ENCODE results near the gene LIMS2.

LIMS2 gene

DNA sequence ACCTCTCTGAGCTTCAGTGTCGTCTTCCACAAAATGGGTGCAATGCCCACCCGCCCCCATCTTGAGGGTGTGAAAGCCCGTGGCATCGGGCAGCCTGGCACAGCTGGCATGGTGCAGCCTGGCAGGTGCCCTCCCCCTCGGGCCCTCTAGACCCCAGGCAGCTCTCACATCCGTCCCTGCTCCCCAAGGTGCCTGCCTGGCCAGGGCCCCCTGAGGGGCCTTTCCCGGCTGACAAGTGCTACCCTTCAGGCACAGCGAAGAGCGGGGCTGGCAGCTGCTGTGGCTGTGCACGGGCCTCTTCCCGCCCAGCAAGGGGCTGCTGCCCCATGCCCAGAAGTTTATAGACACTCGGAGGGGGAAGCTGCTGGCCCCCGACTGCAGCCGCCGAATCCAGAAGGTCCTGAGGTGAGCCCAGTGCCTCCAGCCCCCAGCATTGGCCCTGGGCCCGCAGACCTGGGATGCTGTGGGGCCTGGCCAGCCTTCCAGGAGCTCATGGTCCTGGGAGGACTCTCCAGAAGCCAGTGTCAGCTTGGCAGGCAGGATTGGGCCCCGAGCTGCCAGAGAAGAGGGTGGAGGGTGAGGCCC lies 43.2 kb downstream of the LIMS2 start:
- no peak for DNase-seq

DNA sequence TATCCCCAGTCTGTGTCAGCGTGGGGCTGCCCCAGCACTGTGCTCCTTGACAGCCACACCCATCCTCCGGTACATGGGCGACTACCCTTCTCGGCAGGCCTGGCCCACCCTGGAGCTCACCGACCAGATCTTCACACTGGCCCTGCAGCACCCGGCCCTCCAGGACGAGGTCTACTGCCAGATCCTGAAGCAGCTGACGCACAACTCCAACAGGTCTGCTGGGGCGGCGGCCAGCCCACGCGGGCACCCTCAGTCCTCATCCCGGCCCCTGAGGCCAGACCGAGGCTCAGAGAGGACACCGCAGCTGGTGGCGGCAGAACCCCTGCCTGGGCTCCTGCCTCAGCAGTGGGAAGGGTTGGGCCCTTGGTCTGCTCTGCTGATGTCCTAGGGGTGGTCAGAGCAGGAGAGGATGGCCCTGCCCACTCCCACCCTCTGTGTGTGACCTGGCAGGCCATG lies 43.8 kb downstream of the LIMS2 start:
- DNase-seq, result no peak

DNA sequence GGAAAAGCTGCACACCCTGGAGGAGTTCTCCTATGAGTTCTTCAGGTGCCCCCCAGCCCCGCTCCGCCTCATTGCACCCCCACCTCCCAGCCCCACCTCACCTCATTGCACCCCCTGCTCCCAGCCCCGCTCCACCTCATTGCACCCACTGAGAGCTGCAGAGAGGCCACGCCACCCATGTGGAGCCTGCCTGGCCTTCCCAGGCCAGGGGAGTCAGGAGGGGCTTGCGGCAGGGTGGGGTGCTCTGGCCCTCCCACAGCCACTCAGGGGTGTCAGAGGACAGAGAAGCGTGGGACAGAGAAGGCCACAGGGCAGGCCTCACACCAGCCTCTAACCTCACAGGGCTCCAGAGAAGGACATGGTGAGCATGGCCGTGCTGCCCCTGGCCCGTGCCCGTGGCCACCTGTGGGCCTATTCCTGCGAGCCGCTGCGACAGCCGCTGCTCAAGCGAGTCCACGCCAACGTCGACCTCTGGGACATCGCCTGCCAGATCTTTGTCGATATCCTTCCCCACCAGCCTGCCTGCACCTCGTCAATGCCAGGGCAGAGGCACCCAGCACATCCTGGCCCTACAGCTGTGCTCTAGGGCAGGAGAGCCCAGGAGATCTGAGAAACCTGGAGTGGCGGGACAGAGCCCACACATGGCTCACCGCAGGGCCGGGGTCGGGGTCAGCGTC lies 44.3 kb downstream of the LIMS2 start:
- DNase-seq, result no peak

DNA sequence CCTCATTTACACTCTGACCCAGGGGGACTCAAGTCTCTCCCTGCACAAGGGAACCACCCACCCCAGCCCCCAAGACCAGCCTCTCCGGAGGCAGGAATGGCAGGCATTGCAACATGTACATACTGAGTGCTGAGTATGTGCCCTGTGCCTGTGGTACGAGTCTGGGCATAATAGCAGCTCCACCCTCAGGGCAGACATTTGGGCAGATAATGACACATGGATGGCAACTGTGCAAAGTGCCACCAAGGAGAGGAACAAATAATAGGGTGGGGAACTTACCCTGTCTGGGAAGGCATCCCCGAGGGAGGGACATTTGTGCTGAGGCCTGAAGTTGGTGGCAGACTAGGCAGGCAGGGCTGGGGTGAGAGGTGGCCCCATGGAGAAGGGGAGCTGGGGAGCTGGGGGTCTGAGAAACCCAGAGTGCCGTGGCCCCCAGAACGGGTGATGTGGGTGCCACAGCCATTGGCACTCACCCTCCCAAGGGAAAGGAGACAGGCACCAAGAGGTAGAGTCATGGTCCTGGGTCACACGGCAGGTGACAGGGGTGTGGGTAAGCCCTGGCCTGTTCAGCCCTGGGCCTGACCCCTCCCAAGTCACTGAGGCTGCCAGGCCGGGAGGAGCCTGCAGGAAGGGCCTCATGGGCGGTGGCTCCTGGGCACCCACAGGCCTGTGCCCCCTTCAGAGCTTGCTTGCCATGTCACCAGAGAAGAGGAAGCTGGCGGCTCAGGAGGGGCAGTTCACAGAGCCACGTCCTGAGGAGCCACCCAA lies 45.0 kb downstream of the LIMS2 start:
- no peak for DNase-seq

DNA sequence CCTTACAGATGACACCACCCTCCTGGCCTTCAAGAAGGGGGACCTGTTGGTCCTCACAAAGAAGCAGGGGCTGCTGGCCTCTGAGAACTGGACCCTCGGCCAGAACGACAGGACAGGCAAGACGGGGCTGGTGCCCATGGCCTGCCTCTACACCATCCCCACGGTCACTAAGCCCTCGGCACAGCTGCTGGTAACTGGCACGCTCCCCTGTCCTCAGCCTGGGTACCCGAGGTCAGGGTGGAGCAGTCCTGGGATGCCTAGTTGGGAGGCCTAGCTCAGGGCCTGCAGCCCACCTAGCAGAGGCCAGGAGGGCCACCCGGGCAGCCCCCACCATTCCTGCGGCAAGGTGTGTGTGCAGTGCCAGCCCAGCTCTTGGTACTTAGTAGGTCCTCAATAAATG lies 45.7 kb downstream of the LIMS2 start:
- no peak for DNase-seq

DNA sequence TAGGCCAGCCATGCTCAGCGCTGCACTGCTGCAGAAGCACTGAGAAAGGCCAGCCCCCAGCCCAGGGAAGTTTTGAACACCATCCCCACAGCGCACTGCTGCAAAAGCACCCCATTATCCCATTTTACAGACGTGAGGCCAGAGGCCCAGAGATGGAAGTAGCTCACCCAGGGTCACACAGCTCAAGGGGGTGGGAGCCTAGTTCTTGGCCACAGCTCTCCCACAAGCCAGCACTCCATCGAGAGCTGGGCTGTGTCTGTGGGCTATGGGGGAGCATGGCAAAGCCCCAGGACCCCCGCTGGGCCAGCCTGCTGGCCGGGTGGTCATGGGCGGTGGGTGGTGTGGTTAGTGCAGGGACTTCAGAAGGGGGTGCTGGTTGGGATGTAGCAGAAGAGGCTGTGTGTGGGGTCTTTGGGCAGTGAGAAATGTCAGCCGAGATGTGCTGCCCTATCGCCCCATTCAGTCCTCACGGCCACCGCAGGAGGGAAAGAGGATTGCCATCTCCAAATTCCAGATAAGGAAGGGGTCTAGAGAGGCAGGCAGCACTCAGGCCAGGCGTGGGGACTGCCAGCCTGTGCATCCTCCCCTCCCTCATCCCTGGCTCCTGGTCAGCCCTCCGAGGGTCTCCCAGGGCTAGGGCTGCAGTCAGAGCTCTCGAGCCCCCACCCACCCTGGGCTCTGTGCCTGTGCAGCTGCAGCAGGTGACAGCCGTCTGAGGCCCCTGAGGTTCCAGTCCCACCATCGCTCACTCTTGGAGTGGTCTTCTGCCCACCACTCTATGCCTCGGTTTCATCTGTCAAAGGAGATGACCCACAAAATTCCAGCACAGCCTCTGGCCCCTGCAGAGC lies 46.3 kb downstream of the LIMS2 start:
- DNase-seq, result no peak

DNA sequence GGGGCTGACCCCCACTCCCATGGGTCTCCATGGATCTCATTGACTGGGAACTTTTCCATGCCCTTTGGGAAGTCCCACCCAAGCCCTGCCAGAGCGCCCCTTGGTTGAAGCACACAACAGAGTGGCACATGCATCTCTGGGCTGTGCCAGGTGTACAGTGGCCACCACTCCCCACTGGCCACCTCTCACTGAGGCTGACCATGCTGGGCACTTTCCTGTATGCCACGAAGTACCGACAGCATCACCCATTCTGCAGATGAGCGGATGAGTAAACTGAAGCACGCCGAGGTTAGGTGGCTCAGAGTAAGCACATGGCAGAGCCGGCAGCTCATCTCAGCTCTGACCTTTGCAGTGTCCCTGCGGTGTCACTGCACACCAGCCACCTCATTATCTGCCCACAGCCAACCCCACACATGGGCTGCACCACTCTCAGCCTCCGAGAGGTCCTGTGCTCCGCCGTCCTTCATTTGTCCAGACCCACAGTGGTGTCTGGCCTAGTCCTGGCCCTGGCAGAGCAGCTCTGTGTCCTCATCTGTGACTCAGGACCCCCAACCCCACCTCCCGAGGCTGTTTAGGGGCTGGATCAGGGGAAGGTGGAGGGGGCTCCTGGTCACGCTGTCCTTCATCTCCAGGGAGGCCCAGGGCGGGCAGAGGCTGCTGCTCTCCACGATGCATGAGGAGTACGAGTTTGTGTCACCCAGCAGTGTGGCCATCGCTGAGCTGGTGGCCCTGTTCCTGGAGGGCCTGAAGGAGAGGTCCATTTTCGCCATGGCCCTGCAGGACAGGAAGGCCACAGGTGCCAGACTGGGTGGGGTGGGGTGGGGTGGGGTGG lies 47.4 kb downstream of the LIMS2 start:
- no peak for DNase-seq

DNA sequence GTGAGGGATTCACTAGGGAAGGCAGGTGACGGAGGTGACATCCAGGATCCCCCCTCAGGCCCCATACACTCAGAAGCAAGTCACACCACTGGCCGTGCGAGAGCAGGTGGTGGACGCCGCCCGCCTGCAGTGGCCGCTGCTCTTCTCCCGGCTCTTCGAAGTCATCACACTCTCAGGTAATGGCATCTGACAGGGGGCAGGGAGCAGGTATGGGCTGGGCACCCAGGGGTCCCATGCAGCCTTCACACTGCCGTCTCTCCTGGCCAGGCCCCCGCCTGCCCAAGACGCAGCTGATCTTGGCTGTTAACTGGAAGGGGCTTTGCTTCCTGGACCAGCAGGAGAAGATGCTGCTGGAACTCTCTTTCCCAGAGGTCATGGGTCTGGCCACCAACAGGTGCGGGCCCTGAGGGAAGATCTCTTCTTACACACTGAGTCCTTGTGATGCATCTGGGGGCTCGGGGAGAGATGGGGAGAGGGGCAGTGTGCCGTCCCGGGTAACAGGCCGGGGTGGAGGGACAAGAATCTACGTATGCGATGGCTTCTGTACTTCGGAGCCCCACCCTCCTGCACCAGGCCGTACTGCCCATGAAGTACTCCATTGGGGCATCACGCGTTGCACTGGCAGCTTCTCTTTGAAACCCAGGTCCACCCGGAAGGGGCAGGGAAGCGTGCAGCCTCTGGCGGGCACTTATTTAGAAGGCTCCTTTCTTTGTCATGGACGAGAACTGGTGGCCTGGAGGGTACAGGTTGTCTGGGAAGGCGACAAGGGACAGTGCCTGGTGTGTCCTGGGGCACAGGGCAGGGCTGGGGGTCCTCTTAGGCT lies 48.2 kb downstream of the LIMS2 start:
- no peak for DNase-seq

DNA sequence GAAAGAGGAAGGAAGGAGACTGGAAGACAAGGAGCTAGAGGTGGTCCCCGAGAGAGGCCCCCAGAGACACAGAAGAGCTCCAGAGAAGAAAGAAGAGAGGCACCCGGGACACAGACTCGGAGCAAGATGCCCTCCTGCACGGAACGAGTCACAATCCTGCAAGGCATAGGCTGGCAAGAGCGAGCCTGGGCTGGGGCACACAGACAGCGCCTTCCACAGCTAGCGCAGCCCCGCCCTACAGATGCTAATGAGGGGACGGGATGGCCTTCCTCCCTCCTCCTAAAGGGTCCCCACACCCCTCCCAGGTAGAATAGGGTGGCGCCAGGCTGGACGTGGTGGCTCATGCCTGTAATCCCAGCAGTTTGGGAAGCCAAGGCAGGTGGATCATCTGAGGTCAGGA lies 49.2 kb downstream of the LIMS2 start:
- no peak for DNase-seq

DNA sequence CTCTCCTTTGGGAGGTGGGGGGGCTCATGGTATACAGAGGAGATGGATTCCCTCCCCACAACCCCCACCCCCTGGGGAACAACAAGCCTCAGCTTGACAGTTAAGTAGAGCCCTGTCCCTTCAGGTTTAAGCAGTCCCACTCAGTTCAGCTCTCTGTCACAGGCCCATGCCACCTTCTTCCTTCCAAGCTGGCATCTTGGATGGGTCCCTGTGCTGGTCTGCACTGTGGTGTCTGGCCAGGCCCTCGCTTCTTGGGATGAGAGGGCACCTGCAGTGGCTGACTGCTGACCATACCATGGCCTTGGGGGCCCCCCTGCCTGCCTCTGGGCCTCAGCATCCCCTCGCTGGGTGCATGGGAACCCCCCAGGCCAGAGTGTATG lies 49.8 kb downstream of the LIMS2 start:
- DNase-seq, result no peak

DNA sequence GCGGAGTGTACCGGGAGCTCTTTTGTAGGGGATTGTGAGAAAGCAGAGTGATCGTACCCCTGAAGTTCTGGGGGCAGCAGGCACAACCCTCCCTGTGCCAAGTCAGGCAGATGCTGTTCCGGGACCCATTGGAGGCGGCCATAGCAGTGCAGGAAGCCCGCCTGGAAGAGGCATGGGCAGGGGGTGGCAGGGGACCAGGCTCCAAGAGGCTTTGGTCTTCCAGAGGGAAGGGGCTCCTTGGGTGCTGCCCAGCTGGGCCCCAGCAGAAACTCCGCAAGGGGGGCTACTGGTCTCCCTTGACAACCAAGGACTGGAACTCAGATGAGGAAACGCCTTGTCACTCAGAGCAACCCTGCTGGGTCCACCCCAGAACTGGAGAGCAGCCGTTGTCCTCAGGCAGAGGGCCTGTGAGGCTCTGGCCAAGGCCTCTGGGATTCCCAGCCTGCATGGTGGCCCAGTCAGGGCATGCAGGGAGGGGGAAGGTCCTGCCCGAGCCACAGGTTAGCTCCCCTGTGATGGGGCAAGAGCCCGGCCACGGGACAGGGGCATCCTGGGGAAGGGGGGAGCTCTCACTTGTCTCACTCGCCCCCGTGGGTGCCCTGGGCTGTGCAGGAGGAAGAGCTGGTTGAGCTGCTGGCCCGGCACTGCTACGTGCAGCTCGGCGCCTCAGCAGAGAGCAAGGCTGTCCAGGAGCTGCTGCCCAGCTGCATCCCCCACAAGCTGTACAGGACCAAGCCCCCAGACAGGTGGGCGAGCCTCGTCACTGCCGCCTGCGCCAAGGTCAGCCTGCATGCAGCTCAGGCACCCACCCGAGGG lies 50.4 kb downstream of the LIMS2 start:
- no peak for DNase-seq

DNA sequence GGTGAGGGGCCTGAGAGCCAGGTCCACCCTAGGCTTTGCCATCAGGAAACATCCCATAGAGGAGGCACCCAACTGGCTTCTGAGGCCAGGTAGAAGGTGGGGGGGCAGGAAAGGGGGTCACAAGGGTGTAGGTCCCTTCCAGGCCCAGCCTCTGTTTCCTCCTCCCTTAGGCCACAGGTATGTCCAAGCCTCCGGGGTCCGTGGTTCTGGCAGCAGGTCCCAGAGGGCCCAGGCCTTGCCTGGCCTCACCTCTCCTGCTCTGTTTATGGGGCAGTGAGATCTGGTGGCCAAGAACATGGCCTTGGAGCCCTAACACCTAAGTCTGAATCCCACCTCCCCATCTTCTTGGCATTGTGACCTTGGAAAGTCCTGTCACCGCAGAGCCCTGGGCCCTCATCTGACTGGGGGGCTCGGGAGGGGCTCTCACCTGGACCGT lies 51.0 kb downstream of the LIMS2 start:
- DNase-seq, result no peak

DNA sequence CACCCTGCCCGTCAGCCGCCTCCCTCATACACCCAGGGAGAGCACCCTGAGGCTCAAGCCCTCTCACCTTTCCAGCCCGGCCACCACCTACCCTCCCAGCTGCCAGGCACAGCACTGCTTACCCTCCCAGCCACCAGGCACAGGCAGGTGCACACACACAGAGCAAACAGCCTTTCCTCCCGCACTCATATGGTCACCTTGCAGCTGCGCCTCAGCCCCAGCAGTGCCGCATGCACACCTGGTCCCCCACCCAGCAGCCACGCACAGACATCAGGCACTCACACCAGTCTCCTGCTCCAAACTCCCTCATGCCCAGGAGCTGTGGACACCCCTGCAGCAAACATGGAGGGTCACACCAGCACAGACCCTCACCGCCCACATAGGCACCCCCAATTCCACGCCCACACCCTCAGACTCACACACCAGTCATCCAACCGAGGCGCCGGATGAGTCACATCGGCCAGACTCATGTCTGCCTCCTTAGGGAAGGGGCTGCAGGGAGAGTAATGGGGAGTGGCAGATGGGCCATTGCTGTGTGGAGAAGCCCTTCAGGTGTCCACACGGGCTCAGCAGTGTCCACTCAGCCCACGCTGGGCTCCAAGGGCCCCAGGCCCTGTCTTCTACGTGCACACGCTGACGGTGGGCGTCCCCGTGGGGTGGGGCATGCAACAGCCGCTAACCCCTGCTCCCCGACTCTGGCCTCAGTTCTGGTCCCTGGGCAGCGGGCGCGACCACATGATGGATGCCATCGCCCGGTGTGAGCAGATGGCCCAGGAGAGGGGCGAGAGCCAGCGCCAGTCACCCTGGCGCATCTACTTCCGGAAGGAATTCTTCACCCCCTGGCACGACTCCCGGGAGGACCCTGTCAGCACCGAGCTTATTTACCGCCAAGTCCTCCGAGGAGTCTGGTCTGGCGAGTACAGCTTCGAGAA lies 51.7 kb downstream of the LIMS2 start:
- no peak for DNase-seq

DNA sequence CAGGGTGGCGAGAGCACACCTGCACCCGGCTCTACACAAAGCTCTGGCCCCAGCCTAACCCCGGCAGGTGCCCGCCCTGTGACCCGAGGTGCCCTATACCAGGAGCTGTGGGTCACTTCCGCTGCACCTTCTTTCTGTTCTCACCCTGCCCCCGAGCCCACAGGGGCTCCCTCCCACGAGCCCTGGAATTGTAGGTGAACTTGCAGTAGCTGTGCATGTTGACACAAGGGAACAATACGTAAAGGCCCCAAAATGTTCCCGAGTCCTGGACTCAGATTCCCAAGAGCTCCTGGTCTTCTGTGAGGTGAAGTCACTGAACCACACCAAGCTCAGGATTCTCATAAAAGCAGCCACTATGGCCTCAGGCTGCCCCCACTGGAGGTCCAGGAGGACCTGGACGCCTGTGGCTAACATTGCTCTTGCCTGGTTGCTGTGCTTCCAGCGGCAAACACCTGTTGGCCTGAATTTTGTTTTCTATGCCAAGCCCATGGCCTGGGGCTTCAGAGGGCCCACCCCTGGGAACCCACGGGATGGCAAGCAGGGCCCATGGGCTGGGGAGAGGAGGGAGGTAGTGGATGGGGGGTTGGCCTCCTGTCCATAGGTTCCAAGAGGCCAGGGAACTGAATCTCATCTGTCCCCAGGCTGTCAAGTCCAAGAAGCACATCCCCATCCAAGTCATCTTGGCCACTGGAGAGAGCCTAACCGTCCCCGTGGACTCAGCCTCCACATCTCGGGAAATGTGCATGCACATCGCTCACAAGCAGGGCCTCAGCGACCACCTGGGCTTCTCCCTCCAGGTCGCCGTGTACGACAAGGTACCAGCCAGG lies 52.6 kb downstream of the LIMS2 start:
- no peak for DNase-seq

DNA sequence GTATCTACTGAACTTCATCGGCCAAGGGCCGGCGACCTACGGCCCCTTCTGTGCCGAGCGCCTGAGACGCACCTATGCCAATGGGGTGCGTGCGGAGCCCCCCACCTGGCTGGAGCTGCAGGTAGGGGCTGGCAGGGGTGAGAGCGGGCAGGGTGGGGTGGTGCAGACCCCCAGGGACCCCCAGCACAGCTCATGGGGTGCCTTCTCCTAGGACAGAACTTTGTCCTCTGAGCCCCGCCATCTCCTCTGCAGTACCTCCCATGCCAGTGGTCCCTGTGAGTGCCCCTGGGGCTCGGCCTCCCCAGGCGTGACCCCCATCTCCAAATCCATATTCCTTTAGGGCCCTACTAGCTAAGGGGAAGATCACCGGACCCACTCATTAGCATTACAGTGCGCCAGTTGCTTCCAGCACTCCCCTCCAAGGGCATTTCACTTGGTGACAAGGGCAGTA lies 53.3 kb downstream of the LIMS2 start:
- DNase-seq, result no peak

DNA sequence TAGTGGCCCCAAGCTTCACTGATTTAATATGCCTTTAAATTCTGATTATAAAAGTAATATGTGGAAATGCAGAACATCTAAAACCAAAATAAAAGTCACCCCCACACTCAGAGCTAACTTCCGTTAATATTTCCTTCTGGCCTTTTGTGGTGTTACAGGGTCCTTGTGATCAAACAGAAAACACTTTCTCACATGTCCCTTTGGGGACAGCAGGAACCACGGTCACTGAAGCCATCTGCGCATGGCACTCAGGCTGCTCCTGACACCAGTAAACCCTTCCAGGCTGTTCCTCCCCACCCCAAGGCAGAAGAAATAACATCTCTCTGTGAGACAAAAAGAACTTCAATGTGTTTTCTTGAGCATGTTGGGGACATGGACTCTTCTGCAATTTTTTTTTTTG lies 54.5 kb downstream of the LIMS2 start:
- DNase-seq, result no peak

DNA sequence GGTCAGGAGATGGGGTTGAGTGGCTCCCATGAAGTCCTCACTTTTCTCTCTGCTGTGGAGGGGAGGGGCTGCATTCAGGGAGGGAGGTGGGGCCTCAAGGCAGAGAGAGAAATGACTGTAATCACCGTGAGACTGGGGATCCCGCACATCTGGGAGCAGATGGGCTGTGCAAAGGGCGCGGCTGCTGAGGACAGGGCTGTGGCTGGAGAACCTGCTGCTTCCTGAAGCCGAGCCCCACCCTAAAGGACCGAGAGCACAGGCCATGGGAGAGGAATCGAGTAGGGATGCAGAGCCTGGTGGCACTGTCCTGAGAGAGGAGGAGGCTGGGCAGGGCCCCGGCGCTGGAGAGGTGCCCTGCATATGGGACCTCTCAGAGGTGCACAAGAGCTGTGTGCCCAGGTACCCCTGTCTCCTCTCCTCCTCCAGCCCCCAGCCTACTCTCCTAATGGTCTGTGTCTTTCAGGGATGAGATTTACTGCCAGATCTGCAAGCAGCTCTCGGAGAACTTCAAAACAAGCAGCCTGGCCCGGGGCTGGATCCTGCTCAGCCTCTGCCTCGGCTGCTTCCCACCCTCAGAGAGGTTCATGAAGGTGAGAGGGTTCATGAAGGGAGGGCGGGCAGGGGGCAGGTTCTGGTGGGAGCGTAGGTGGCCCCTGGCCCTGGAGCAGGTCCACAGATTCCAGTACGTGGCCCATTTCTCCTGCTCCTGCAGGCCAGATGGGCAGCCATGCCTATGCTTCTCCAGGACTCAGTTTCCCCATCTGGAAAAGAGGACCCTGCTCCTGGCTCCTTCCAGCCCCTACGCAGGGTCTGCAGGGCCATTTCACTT lies 55.2 kb downstream of the LIMS2 start:
- no peak for DNase-seq
